ENCODE data around the gene PSMG4.

PSMG4 gene

DNA sequence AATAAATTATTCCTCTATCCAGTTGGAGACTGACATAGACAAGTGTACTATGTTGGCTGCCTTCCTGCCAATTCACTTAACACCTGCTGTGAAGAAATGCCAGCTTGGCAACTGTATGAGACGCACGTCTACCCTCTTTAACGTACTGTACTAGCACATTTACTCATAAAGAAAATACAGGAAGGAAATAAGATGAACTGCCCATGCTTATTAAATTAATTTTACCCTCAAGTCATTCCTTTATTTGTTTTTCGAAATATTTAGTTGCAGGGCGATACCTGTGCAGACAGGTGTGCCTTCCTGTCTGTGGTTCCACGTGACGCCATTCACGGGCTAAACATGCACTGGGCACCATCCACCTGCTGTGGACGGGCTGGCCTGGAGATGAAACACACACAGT, 52.0 kb downstream of the PSMG4 start:
- DNase-seq, result no peak
- no peaks in the 10 kb centered on the region for H3K27me3 ChIP-seq (ENCODE audit: insufficient read depth, low read depth, severe bottlenecking)
- TF ChIP-seq, protein P1, sequence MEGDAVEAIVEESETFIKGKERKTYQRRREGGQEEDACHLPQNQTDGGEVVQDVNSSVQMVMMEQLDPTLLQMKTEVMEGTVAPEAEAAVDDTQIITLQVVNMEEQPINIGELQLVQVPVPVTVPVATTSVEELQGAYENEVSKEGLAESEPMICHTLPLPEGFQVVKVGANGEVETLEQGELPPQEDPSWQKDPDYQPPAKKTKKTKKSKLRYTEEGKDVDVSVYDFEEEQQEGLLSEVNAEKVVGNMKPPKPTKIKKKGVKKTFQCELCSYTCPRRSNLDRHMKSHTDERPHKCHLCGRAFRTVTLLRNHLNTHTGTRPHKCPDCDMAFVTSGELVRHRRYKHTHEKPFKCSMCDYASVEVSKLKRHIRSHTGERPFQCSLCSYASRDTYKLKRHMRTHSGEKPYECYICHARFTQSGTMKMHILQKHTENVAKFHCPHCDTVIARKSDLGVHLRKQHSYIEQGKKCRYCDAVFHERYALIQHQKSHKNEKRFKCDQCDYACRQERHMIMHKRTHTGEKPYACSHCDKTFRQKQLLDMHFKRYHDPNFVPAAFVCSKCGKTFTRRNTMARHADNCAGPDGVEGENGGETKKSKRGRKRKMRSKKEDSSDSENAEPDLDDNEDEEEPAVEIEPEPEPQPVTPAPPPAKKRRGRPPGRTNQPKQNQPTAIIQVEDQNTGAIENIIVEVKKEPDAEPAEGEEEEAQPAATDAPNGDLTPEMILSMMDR (IDR thresholded peaks at IDR 0.05; ENCODE audit: low read depth, low read length), result no peak
- no peak overlapping the region for H3K27ac ChIP-seq
- peaks cover 7% of the 10 kb centered on the region for H3K9me3 ChIP-seq (ENCODE audit: severe bottlenecking)
- H3K36me3 ChIP-seq, result peaks cover 24% of the 10 kb centered on the region
- H3K4me3 ChIP-seq (ENCODE audit: low read depth, low read length), result no peak overlapping the region

DNA sequence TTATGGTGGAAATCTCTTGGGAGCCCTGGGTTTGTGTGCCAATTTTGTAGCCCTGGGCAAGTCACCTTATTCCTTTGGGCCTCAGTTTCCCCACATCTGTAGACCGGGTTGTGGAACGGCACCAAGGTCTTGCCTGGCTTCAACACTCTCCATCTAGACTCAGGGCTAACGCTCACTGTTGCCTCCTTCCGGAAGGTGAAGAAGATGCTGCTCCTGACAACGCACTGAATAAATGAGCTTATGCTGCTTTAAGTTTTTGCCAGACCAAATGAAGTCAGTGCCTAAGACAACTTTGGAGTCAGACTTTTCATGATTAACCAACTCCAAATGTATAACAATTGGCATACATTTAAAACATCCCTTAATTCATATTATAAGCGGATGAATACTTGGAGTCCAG, 53.1 kb downstream of the PSMG4 start:
- H3K36me3 ChIP-seq, result peaks cover 12% of the 10 kb centered on the region
- H3K27me3 ChIP-seq (ENCODE audit: insufficient read depth, low read depth, severe bottlenecking), result no peaks in the 10 kb centered on the region
- H3K27ac ChIP-seq, result no peak overlapping the region
- H3K9me3 ChIP-seq (ENCODE audit: severe bottlenecking), result no peaks in the 10 kb centered on the region
- no peak overlapping the region for H3K4me3 ChIP-seq (ENCODE audit: low read depth, low read length)
- TF ChIP-seq, protein P1 (IDR thresholded peaks at IDR 0.05; ENCODE audit: low read depth, low read length), result no peak
- DNase-seq, result no peak

DNA sequence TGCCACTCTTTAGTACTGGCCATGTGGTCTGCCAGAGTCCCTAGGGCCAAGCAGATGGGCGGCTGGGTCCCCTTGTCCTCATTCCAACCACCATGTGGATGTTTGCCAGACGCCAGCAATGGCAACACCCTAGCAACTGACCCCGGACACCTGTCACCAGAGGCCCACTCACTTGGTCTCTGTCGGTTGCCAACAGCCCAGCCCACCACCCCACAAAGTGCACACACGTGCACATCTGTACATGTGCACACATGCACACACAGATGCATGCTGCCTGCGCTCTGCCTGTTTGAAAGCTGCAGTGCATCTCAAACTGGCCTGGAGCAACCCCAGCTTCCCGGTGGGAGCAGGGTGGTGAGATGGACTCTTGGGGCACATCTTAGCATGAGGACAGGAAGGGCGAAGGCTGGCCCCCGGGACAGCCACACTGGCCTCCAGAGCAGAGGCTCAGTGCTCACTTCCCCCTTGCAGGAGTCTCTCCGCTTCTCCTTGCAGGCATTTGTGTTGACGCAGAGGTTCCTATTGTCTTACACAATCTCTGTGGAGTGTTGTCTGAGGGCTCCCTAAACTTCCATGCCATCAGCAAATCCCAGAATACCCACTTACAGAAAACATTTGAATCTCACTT, 54.0 kb downstream of the PSMG4 start:
- TF ChIP-seq, protein P1 (IDR thresholded peaks at IDR 0.05; ENCODE audit: low read depth, low read length), result no peak
- no peak for DNase-seq

DNA sequence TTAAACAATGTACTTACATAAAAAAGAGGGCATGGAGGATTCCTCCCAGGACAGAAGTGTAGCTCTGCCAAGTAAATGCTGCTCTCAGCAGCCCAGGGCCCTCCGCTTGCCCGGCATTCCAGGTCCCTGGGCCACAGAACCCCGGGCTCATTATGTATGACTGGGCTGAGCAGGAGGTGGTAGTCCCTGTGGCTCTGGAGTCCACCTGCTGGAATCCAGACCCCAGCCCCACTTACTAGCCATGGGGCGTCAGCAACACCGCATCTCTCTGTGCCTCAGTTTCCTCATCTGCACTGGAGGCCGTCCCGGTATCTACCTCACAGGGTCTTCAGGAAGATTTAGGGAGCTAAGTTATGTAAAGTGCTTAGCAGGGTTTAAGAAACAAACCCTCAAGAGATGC, 55.4 kb downstream of the PSMG4 start:
- TF ChIP-seq, protein P1 (IDR thresholded peaks at IDR 0.05; ENCODE audit: low read depth, low read length), result no peak
- Histone ChIP-seq H3K4me3 (ENCODE audit: low read depth, low read length) (no peak overlapping the region), H3K27ac (no peak overlapping the region), H3K27me3 (ENCODE audit: insufficient read depth, low read depth, severe bottlenecking) (no peaks in the 10 kb centered on the region), H3K36me3 (peaks cover 11% of the 10 kb centered on the region), H3K9me3 (ENCODE audit: severe bottlenecking) (no peaks in the 10 kb centered on the region)
- no peak for DNase-seq

More for the DNA sequence above, 54.0 kb downstream of the PSMG4 start:
- Histone ChIP-seq H3K27ac (no peak overlapping the region), H3K4me3 (ENCODE audit: low read depth, low read length) (no peak overlapping the region), H3K36me3 (peaks cover 10% of the 10 kb centered on the region; the same call in 1 of the 2 replicates), H3K27me3 (ENCODE audit: insufficient read depth, low read depth, severe bottlenecking) (no peaks in the 10 kb centered on the region), H3K9me3 (ENCODE audit: severe bottlenecking) (no peaks in the 10 kb centered on the region)

DNA sequence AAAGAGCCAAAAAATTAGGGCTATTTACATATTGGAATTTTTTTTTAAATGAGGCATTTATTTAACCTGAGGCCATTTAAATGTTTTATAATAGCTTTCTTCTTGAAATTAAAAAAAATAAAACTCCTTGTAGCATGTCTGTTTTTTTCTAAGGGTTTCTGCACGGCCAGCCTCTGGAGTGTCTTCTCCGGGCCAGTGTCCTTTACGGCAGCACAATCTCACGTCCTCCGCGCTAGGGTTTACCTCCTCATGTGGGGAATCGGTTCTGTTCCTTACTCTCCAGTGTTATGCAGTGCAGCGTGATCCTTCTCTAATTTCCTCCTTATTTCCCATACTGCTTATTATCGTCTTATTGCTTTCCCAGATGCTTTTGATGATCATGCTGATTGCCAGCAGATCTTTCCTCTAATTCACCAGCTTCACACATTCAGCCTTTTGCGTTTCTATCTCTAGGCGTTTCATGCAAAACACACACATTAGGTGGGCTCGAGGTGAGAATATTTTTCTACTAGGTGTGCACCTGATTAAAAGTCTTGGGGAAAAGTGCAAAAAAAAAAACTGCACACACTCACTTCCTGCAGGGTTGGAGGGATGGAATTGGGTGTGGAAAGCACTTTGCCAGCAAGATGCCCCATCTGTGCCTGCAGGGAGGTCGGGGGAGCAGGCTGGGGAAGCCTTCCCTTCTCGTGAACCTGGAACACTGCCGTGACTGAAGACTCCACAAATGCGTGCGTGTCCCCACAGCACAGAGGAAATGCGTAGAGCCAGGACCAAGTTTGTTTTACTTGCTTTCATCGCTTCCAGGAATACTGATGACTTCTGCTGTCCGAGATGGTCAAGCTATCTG, 56.1 kb downstream of the PSMG4 start:
- H3K4me3 ChIP-seq (ENCODE audit: low read depth, low read length), result no peak overlapping the region
- H3K27ac ChIP-seq, result no peak overlapping the region
- no peak for DNase-seq
- H3K27me3 ChIP-seq (ENCODE audit: insufficient read depth, low read depth, severe bottlenecking), result no peaks in the 10 kb centered on the region
- peaks cover 18% of the 10 kb centered on the region for H3K36me3 ChIP-seq
- TF ChIP-seq, protein P1 (IDR thresholded peaks at IDR 0.05; ENCODE audit: low read depth, low read length), result no peak
- no peaks in the 10 kb centered on the region for H3K9me3 ChIP-seq (ENCODE audit: severe bottlenecking)
